ENCODE measurements around the gene XAF1. TPM values are rescaled to one million over a fixed set of nuclear protein-coding genes. Genes with fewer than 3 reads are reported as not detected.

XAF1 gene

Small RNAs within 50 kb of the gene (small RNA-seq; reads per million reads assigned to genes)
- gene AC004706.2 (ENCODE audit: insufficient read depth): not detected

Data from mesendoderm (in vitro differentiated cells).